HepG2 (cell line): ENCODE data around the gene VEGFA. TPM values are rescaled to one million over a fixed set of nuclear protein-coding genes. Genes with fewer than 3 reads are reported as not detected.

ENCODE experiments used
- CBX2 ChIP-seq, 2 experiments: fragments of 200-600 bp in 1 of 2; sonication (generic); formaldehyde crosslinking in 1 of 2; IDR thresholded peaks; 2 replicates each; pipeline versions ENCODE4 v1.7.0 to v1.8.1; 2018 to 2022; ENCODE audit warnings: low read depth in 2 of 2, low read length in 1 of 2, mild to moderate bottlenecking in 1 of 2, missing genetic modification reagents in 1 of 2
- DMAP1 ChIP-seq: IDR thresholded peaks from 2 replicates; pipeline ENCODE4 v1.6.1; 2016
- ELF1 ChIP-seq: sonication (generic); formaldehyde crosslinking; IDR thresholded peaks from 2 replicates; pipeline ENCODE4 v1.4.0; 2020; ENCODE audit warnings: missing genetic modification reagents
- ESRRA ChIP-seq: sonication (generic); formaldehyde crosslinking; IDR thresholded peaks from 2 replicates; pipeline ENCODE4 v1.5.1; 2020; ENCODE audit warnings: mild to moderate bottlenecking, low read depth, missing genetic modification reagents
- SP140L ChIP-seq: sonication (generic); formaldehyde crosslinking; IDR thresholded peaks from 2 replicates; pipeline ENCODE4 v1.4.0; 2020; ENCODE audit warnings: missing genetic modification reagents, borderline replicate concordance
- THAP11 ChIP-seq: IDR thresholded peaks from 2 replicates; pipeline ENCODE4 v1.6.1; 2016; ENCODE audit warnings: missing biosample characterization, missing genetic modification reagents
- TP53 ChIP-seq: sonication (generic); formaldehyde crosslinking; conservative IDR thresholded peaks from 2 replicates; pipeline ENCODE4 v1.4.0; 2020; ENCODE audit warnings: missing genetic modification reagents
- ZBTB4 ChIP-seq: sonication (generic); formaldehyde crosslinking; IDR thresholded peaks from 2 replicates; pipeline ENCODE4 v1.4.0; 2020; ENCODE audit warnings: missing genetic modification reagents, mild to moderate bottlenecking, borderline replicate concordance
- ZNF263 ChIP-seq: sonication (generic); formaldehyde crosslinking; IDR thresholded peaks from 2 replicates; pipeline ENCODE4 v1.4.0; 2020; ENCODE audit warnings: missing genetic modification reagents
- ZNF280D ChIP-seq: sonication (generic); formaldehyde crosslinking; IDR thresholded peaks from 2 replicates; pipeline ENCODE4 v1.5.1; 2020; ENCODE audit warnings: mild to moderate bottlenecking, missing genetic modification reagents
- ZNF292 ChIP-seq: sonication (generic); formaldehyde crosslinking; IDR thresholded peaks from 2 replicates; pipeline ENCODE4 v1.8.1; 2022; ENCODE audit warnings: mild to moderate bottlenecking, low read depth, missing genetic modification reagents, borderline replicate concordance
- ZNF552 ChIP-seq: sonication (generic); formaldehyde crosslinking; IDR thresholded peaks from 2 replicates; pipeline ENCODE4 v1.9.0; 2022; ENCODE audit warnings: missing genetic modification reagents, mild to moderate bottlenecking, borderline replicate concordance
- ZNF703 ChIP-seq: sonication (generic); formaldehyde crosslinking; IDR thresholded peaks from 2 replicates; pipeline ENCODE4 v1.5.1; 2020; ENCODE audit warnings: missing genetic modification reagents, mild to moderate bottlenecking, moderate library complexity, borderline replicate concordance
- polyA plus RNA-seq, 8 experiments: library from polyadenylated mRNA; depleted of rRNA in 3 of 8; stranded (reverse) in 7 of 8; unstranded in 1 of 8; fragments of >200 nt; fragmentation: Illumina TruSeq in 4 of 8; extraction: Trizol in 4 of 8; gene quantifications; 2 replicates each; pipeline versions ENCODE4 v1.2.1 to v1.2.3, GENCODE V29; 2011 to 2016; ENCODE audit warnings: low read depth in 4 of 8, missing spikeins in 1 of 8, mixed read lengths in 1 of 8; ENCODE audit not compliant: insufficient read depth in 1 of 8
- total RNA-seq, 5 experiments: library from RNA; depleted of rRNA; stranded (reverse); fragments of >200 nt; fragmentation: Illumina TruSeq; extraction: Trizol; gene quantifications; 2 replicates each; pipeline ENCODE4 v1.2.3, GENCODE V29; 2016; ENCODE audit warnings: low read depth in 1 of 5
- TF ChIP-seq, protein P1 (sequence below): IDR thresholded peaks from 2 replicates; pipeline ENCODE4 v1.6.1; 2016; ENCODE audit warnings: missing genetic modification reagents, missing compliant biosample characterization
- TF ChIP-seq, protein P2 (sequence below): sonication (generic); formaldehyde crosslinking; IDR thresholded peaks from 2 replicates; pipeline ENCODE4 v1.8.0; 2022; ENCODE audit warnings: missing genetic modification reagents, mild to moderate bottlenecking, borderline replicate concordance
- TF ChIP-seq, protein P3 (sequence below): sonication (generic); formaldehyde crosslinking; IDR thresholded peaks from 2 replicates; pipeline ENCODE4 v1.4.0; 2020; ENCODE audit warnings: missing genetic modification reagents, borderline replicate concordance

VEGFA gene
- total and polyA plus RNA-seq, 2 of the 13 experiments (the other 11 are each of a cell fraction or from before 2014, with no cell fraction given): 68.1 to 629 TPM

DNA sequence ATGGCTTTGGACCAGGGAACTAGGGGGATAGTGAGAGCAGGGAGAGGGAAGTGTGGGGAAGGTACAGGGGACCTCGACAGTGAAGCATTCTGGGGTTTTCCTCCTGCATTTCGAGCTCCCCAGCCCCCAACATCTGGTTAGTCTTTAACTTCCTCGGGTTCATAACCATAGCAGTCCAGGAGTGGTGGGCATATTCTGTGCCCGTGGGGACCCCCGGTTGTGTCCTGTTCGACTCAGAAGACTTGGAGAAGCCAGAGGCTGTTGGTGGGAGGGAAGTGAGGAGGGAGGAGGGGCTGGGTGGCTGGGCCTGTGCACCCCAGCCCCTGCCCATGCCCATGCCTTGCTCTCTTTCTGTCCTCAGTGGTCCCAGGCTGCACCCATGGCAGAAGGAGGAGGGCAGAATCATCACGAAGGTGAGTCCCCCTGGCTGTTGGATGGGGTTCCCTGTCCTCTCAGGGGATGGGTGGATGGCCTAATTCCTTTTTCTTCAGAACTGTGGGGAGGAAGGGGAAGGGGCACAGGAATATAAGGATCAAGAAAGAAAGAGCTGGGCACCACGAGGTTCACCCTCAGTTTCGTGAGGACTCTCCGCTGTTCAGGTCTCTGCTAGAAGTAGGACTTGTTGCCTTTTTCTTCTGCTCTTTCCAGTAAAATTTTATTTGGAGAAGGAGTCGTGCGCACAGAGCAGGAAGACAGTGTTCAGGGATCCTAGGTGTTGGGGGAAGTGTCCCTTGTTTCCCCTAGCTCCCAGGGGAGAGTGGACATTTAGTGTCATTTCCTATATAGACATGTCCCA lies 4.2 kb downstream of the VEGFA start (continued):
- TF ChIP-seq, protein P1, sequence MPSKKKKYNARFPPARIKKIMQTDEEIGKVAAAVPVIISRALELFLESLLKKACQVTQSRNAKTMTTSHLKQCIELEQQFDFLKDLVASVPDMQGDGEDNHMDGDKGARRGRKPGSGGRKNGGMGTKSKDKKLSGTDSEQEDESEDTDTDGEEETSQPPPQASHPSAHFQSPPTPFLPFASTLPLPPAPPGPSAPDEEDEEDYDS (CRISPR knock-in tag): no peak
- TF ChIP-seq, protein P2, sequence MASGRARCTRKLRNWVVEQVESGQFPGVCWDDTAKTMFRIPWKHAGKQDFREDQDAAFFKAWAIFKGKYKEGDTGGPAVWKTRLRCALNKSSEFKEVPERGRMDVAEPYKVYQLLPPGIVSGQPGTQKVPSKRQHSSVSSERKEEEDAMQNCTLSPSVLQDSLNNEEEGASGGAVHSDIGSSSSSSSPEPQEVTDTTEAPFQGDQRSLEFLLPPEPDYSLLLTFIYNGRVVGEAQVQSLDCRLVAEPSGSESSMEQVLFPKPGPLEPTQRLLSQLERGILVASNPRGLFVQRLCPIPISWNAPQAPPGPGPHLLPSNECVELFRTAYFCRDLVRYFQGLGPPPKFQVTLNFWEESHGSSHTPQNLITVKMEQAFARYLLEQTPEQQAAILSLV: 0 out of 2 replicates have a peak, but pooled peaks have one; percentile 20
- no peak for TF ChIP-seq CBX2 (IDR thresholded peaks at IDR 0.05; ENCODE audit: low read depth, low read length)
- no peak for TF ChIP-seq CBX2 (CRISPR knock-in tag; IDR thresholded peaks at IDR 0.05; ENCODE audit: low read depth)
- TF ChIP-seq SP140L (CRISPR knock-in tag): no peak
- TF ChIP-seq, protein P3, sequence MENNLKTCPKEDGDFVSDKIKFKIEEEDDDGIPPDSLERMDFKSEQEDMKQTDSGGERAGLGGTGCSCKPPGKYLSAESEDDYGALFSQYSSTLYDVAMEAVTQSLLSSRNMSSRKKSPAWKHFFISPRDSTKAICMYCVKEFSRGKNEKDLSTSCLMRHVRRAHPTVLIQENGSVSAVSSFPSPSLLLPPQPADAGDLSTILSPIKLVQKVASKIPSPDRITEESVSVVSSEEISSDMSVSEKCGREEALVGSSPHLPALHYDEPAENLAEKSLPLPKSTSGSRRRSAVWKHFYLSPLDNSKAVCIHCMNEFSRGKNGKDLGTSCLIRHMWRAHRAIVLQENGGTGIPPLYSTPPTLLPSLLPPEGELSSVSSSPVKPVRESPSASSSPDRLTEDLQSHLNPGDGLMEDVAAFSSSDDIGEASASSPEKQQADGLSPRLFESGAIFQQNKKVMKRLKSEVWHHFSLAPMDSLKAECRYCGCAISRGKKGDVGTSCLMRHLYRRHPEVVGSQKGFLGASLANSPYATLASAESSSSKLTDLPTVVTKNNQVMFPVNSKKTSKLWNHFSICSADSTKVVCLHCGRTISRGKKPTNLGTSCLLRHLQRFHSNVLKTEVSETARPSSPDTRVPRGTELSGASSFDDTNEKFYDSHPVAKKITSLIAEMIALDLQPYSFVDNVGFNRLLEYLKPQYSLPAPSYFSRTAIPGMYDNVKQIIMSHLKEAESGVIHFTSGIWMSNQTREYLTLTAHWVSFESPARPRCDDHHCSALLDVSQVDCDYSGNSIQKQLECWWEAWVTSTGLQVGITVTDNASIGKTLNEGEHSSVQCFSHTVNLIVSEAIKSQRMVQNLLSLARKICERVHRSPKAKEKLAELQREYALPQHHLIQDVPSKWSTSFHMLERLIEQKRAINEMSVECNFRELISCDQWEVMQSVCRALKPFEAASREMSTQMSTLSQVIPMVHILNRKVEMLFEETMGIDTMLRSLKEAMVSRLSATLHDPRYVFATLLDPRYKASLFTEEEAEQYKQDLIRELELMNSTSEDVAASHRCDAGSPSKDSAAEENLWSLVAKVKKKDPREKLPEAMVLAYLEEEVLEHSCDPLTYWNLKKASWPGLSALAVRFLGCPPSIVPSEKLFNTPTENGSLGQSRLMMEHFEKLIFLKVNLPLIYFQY (CRISPR knock-in tag): no peak
- no peak for TF ChIP-seq ZNF292 (CRISPR knock-in tag)
- TF ChIP-seq ZNF703: no peak
- TF ChIP-seq ZBTB4 (CRISPR knock-in tag): no peak
- 0 out of 2 replicates have a peak, but pooled peaks have one; percentile 7 for TF ChIP-seq THAP11 (CRISPR knock-in tag)
- TF ChIP-seq ELF1: no peak
- TF ChIP-seq ZNF263 (CRISPR knock-in tag): 0 out of 2 replicates have a peak, but pooled peaks have one; percentile 36
- TF ChIP-seq ZNF552 (CRISPR knock-in tag): no peak
- TF ChIP-seq TP53 (CRISPR knock-in tag): no peak
- no peak for TF ChIP-seq ESRRA
- TF ChIP-seq DMAP1 (CRISPR knock-in tag): no peak
- 0 out of 2 replicates have a peak, but pooled peaks have one; percentile 23 for TF ChIP-seq ZNF280D (CRISPR knock-in tag)
